ENCODE measurements around the gene NEK9. TPM values are rescaled to one million over a fixed set of nuclear protein-coding genes. Genes with fewer than 3 reads are reported as not detected.

The NEK9 gene
- total and polyA plus RNA-seq, 9 of the 15 experiments (the other 6 are each of a cell fraction or from before 2014, with no cell fraction given): 2.8 to 39.6 (median 19.8) TPM

- 87% methylated on average over 5 of the region's 5 CpGs for WGBS (ENCODE audit: insufficient coverage, low coverage, missing lambda C conversion rate)
- no peak for DNase-seq (ENCODE audit: extremely low read depth in 1 of 4, low spot score in 3 of 4)
- ATAC-seq: no peak
- intact Hi-C loops (cut with micrococcal nuclease): no loop called here
- CTCF ChIA-PET (ENCODE audit: low intra/inter-chr PET ratio): no interaction called here
- BruUV-seq (replicated peaks): no TSS peak
- no peaks in the 10 kb centered on the region for H3K9me1 ChIP-seq (ENCODE audit: control insufficient read depth, insufficient read depth, low read length)
- H4K20me1 ChIP-seq (replicated peaks; ENCODE audit: control insufficient read depth, insufficient read depth, low read length): no peaks in the 10 kb centered on the region
- no peak overlapping the region for H2AFZ ChIP-seq (ENCODE audit: low read depth, low read length)
- H3K9me3 ChIP-seq (replicated peaks; ENCODE audit: control insufficient read depth, insufficient read depth, low read depth, low read length): no peaks in the 10 kb centered on the region
- H3K4me1 ChIP-seq (replicated peaks in 1 of 2; ENCODE audit: control insufficient read depth in 2 of 2, insufficient read depth in 2 of 2, low read length in 2 of 2): peaks cover 9 to 11% of the 10 kb centered on the region in 2 experiments; a peak in 4 of 5 replicates
- no peak overlapping the region for H3K4me3 ChIP-seq
- peaks cover 10% of the 10 kb centered on the region; the same call in 2 of the 3 replicates for H3K36me3 ChIP-seq (ENCODE audit: control insufficient read depth, insufficient read depth, low read length)
- in situ Hi-C loops (cut with MboI): no loop called here
- H3K79me2 ChIP-seq (ENCODE audit: control insufficient read depth, insufficient read depth, low read length): peaks cover 30% of the 10 kb centered on the region
- no peak for FAIRE-seq
- no peak overlapping the region for H3K4me2 ChIP-seq (ENCODE audit: insufficient read depth, low read length)
- no peak overlapping the region for H3K27ac ChIP-seq (ENCODE audit: extremely low read depth, low read depth, low read length)
- POLR2A ChIA-PET: interaction anchor here (1.1 to 1.4 kb wide), 3 partner anchors 15 to 80 kb away, joined by 3 to 4 read pairs (median 4); partner anchors contain the start of genes ACYP1 and ZC2HC1C
- H3K27me3 ChIP-seq (ENCODE audit: control insufficient read depth in 2 of 2, insufficient read depth in 2 of 2, low read length in 2 of 2): no peaks in the 10 kb centered on the region
- no peak overlapping the region for H3K9ac ChIP-seq (ENCODE audit: insufficient read depth in 1 of 2, low read depth in 2 of 2, low read length in 2 of 2)
- TF ChIP-seq IFI16 (CRISPR knock-in tag; IDR thresholded peaks at IDR 0.05): no peak
- no peak for TF ChIP-seq HIVEP1 (CRISPR knock-in tag; IDR thresholded peaks at IDR 0.05)
- TF ChIP-seq THAP7 (CRISPR knock-in tag; IDR thresholded peaks at IDR 0.05): no peak
- TF ChIP-seq ZBTB9 (CRISPR knock-in tag; IDR thresholded peaks at IDR 0.05): no peak
- TF ChIP-seq TCF7 (IDR thresholded peaks at IDR 0.05; ENCODE audit: borderline replicate concordance): no peak
- no peak for TF ChIP-seq ZBTB34 (CRISPR knock-in tag; IDR thresholded peaks at IDR 0.05)
- no peak for TF ChIP-seq BCL6 (CRISPR knock-in tag; IDR thresholded peaks at IDR 0.05)
- no peak for TF ChIP-seq TARDBP (IDR thresholded peaks at IDR 0.05)
- TF ChIP-seq BMI1 (IDR thresholded peaks at IDR 0.05; ENCODE audit: low read length): no peak
- TF ChIP-seq ZKSCAN3 (CRISPR knock-in tag; IDR thresholded peaks at IDR 0.05): no peak
- no peak for TF ChIP-seq ZHX1 (conservative IDR thresholded peaks at IDR 0.05; ENCODE audit: low read length)
- TF ChIP-seq RBM22 (IDR thresholded peaks at IDR 0.05; ENCODE audit: low read depth, low read length, poor library complexity, severe bottlenecking): no peak
- no peak for TF ChIP-seq HDAC1 (IDR thresholded peaks at IDR 0.05)
Measured at GRCh38 chr14:75049136-75049535, 77.7 kb downstream of the NEK9 start.
